Activated CD4-positive, CD25-positive, alpha-beta regulatory T cell treated with anti-CD3 and anti-CD28 coated beads, Interleukin-2, amount 50 U/mL, for 16 hours (primary cell): Measurements from ENCODE around the gene KRT222.

Experiments used
- DNase-seq: peaks from one replicate; pipeline ENCODE4 v3.0.0-alpha.2; 2020; ENCODE audit warnings: low read depth, low spot score

The KRT222 gene

DNA sequence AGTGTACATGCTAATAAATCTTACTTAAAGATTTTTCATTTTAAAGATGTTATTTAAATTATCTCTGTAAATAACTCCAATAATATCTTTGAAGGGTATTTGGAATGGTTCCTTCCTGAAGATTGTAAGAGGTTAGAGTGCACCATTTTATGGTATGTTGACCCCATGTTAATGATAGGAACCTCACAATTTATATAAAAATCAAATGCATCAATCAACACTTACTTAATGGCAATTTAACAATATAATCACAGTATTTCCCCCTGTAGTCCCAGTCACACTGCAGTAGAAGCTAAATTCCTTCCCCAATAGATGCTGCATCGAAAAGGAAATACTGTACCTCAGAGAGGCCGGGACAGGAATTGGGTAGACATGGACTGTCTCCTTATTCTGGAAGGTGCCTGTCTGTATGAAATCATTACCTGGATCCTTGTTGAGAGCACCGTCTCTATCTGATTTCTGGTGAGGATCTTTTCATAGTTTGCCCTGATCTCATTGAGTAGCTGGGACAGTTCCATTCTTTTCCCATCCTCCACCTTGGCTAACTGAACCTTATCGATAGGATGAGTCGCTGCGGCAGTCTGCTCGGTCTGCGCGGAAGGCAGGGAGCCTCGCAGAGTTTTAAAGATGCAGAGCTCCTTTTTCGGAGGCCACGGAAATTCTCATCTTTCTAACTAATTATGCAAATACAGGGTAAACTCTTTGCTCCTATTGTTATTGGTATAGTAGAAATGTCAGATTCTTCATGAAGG, at the start of gene KRT222:
Gene KRT222, minus strand, starts transcription at position 596 of the 752 bp plus-strand sequence. Its CDS starts 78 bp downstream, at position 518.
- no peak for DNase-seq

- no peak for DNase-seq
Measured at GRCh38 chr17:40714473-40714872, 49.5 kb upstream of the KRT222 start.

GRCh38 chr17:40707745-40708144, 42.8 kb upstream of the KRT222 start:
- no peak for DNase-seq

DNA sequence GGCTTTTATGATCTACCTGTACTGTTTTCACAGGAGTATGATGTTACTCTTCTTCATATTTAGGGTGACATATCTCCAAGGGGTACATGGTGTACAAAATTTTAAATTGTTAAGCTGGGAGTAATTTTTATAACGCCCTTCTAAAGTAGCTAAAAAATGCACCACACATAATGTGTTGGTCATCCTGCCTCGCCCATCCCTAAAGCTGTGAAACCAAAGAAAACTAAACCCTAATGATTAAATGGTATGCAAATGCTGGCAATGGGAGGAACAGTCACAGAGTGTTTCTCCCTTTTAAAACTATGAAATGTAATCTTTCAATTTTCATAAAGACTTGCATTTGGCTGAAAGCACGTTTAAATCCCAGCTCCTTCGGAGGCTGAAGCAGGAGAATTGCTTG, 40.6 kb upstream of the KRT222 start:
- DNase-seq = no peak

DNA sequence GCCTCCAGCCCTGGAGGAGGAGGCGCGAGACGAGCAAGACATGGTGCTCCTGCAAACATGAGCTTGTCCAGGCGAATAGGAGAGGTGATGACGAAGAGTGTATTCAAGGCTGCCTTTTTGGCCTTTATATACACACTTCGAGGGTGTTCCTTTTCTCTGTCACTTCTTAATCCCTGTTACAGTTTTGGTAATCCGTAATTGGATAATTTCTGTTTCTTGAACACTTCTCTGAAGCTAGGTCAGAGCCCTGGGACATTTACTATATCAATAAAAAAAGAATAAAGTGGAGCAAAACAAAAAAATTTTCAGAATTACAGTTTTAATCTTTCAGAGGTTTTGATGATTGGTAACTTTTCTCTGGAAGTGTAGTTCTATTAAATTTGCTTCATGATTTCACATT, 38.7 kb upstream of the KRT222 start, which contains the start of gene KRT24:
Gene KRT24, minus strand, starts transcription at position 101 of the 400 bp plus-strand sequence. Its CDS starts 59 bp downstream, at position 42.
- DNase-seq = no peak

DNA sequence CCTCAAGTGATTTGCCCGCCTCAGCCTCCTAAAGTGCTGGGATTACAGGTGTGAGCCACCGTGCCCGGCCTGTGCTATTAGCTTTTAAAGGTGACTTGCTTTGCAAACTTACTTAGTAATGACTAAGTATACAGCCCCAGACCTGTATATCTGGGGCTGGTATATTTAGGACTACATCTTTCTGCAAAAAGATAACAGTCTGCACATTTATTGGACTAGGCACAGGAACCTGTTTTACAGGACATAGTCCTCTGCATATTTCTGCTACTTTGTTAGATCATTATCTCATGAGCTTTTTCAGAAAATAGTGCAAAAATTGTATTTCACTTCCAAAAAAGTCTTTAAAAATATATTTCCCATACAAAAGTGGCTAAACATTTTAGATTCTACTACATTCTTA, 37.3 kb upstream of the KRT222 start:
- DNase-seq = no peak

- no peak for DNase-seq
Measured at GRCh38 chr17:40699853-40700252, 34.9 kb upstream of the KRT222 start.

DNA sequence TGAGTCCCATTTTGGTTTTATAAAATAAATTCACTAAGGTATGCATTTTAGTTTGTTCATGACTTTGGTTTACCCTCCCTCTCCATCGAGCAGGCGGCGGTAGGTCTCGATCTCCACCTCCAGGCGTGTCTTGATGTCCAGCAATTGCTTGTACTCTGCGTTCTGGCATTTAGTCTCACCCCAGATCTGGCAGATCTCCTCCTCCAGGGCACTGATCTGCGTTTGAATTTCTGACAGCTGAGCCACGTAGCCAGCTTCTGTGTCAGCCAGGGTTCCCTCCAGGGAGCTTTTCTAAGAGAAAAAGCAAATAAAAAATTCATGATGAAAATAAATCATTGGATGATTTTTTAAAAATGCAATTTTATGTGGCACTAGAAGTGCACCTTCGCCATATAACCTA, 34.4 kb upstream of the KRT222 start:
- DNase-seq = no peak

GRCh38 chr17:40697297-40697696, 32.3 kb upstream of the KRT222 start:
- no peak for DNase-seq

DNA sequence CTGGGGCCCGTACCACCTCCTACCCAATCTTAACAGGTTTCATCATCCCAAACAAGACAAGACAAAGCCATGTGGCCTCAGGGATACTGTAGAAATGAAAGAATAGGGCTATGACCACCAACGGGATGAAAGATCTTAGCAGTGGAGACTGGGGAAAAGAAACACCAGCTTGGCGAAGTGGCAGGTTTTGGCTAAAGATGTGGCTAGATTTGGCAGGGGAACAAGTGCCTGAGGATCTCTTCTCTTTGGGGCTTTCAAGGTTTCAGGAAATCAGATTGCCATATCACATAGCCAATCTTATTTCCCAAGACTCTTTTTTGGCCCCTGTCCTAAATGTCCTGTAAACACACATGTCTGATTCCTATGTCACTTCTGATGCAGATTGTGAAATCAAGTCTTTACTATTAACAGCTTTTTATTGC, 31.7 kb upstream of the KRT222 start:
- no peak for DNase-seq

DNA sequence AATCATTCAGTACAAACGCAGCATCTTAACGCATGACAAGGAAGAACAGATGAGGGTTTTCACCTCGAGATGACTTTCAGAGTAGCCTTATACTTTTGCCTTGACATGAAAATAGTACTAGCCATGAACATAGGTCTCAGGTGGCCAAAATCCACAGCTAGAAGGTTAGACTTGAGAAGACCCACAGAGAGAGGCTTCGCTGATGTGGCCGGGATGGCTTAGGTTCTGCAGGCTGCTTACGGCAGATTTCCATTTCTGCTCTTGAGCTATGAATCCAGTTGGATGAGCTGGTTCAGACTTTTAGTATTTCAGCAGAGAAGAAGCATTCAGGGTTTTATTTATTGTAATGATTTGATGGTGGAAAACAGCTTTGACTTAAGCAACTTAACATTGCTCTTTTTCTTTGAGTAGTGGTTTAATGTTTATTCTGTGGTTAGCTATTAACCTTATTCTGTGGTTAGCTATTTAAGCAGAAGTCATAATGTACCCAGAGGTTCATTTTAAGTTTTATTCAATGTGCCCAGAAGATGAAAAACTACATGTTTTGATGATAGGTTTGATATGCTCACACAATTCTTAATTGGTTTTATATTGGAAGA, 31.0 kb upstream of the KRT222 start:
- no peak for DNase-seq

GRCh38 chr17:40694584-40694983, 29.6 kb upstream of the KRT222 start:
- DNase-seq = no peak

DNA sequence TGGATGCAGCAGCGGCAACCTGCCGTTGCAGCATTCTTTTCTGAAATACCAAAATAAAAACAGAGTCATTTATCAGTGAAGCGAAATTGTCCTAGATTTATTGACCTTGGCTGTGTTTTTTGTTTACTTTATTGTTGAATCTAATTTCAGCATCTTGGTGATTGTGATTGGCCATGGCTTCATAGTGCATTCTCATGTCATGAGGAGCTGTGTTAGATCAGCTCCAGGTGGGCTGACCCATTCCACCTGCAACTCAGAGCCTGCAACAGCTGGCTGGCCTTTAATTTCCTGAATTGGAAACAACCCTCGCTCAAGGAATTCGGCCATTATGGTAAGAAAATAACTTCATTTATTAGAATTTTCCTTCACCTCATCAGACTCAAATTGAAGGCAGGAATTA, 22.1 kb upstream of the KRT222 start:
- no peak for DNase-seq

- no peak for DNase-seq
Measured at GRCh38 chr17:40686192-40686591, 21.2 kb upstream of the KRT222 start.

- no peak for DNase-seq
Measured at GRCh38 chr17:40680998-40681397, 16.0 kb upstream of the KRT222 start.

DNA sequence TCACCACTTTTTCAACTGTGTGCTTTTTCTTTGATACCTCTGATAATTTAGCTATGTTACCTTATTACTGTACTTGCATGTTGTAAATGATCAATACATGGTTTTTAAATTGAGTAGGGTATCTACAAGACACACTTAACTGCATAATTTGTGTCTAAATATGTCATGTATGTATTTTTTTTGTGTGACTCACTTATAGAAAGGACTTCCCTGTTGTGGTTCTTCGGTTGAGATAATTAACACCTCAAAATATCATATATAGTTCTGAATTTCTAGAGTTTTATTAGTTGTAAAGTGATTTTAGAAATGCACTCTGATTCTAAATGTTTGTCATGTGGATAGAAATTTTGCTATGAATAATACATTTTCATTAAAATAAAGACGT, 14.5 kb upstream of the KRT222 start:
- no peak for DNase-seq

- DNase-seq = no peak
Measured at GRCh38 chr17:40678902-40679522, 14.0 kb upstream of the KRT222 start.

DNA sequence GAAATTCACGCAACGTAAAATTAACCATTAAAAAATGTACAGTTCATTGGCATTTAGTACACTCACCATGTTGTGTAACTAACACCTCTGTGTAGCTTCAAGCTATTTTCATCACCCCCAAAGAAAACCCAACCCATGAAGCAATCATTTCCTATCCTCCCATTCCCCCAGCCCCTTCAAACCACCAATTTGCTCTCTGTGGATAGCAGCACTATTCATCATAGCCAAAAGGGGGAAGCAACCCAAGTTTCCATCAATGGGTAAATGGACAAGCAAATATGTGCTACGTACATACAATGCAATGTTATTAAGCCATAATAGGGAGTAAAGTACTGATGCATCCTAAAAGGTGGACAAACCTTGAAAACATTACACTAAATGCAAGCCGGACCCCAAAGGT, 10.9 kb upstream of the KRT222 start:
- no peak for DNase-seq

DNA sequence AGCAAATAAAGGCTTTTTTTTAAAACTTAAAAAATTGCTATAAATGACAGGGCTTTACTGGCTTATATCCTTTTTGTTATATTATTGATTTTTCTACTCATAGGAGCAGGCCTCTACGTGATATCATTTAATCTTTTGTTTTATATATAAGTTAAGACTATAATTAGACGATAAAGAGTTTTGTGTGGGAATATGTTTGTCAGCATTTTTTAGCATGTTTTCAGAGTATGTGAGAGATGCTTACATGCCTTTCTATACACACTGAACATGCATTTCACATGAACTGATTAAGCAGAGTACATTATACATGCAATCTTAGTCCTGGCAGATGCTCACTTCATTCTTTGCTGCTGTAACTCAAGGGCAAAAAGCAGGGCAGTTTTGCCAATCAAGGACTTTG, 7.7 kb upstream of the KRT222 start:
- DNase-seq = no peak

- no peak for DNase-seq
Measured at GRCh38 chr17:40671282-40671681, 6.3 kb upstream of the KRT222 start.

GRCh38 chr17:40666331-40666730, 1.4 kb upstream of the KRT222 start:
- DNase-seq = no peak

DNA sequence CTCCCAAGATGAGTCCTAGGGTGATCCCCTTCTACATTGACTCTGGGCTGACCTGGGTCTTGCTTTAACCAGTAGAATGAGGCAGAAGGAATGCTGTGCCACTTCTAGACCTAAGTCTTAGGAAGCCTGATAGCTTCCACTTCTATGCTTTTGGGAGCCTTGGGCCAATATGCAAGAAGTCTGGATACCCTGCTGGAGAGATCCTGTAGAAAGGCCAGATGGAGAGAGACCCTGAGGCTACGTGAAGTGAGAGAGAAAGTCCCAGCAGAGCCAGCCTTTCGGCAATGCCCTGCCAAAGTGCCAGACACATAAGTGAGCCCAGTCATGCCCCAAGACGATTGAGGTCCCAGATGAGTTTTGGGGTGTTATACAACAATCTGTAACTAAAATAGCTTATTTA, 1.7 kb downstream of the KRT222 start:
- no peak for DNase-seq

DNA sequence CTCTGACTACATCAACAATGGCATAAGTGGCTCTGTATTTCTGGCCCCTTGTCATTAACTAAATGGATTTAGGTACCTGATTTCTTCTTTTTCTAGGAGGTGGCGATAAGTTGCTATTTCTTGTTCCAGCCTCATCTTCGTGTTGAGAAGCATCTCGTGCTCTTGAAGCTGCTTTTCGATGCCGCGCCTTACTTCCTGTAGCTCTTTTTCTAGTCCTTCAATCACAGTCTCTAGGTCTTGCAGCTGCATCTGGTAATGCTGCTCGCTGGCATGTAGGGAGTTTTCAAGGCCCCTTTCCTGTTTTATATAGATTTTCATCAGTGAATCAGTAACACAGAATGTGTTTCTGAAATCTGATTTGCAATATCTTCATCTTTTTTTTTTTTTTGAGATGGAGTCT, 5.1 kb downstream of the KRT222 start:
- no peak for DNase-seq
